Mononuclear cell (primary cell): ENCODE measurements around the gene PLS1. TPM values are rescaled to one million over a fixed set of nuclear protein-coding genes. Genes with fewer than 3 reads are reported as not detected.

Source experiments
- H3K27me3 ChIP-seq: 2 replicates; pipeline ENCODE4 v1.6.0; 2011; ENCODE audit warnings: low read length, control low read depth; ENCODE audit not compliant: insufficient read depth
- H3K4me1 ChIP-seq: 2 replicates; pipeline ENCODE4 v1.5.1; 2011; ENCODE audit warnings: mild to moderate bottlenecking, low read length, control low read depth; ENCODE audit not compliant: insufficient read depth
- H3K4me3 ChIP-seq: 2 replicates; pipeline ENCODE4 v1.5.1; 2011; ENCODE audit warnings: mild to moderate bottlenecking, low read length, moderate library complexity
- H3K9me3 ChIP-seq: 2 replicates; pipeline ENCODE4 v1.5.1; 2011; ENCODE audit warnings: low read depth, mild to moderate bottlenecking, control low read depth, low read length
- total RNA-seq: library from RNA; depleted of rRNA; stranded (reverse); fragments of >200 nt; gene quantifications from one replicate; pipeline ENCODE4 v1.2.3, GENCODE V29; 2012

The PLS1 gene
- total RNA-seq, 1 donor, result 1.2 TPM

DNA sequence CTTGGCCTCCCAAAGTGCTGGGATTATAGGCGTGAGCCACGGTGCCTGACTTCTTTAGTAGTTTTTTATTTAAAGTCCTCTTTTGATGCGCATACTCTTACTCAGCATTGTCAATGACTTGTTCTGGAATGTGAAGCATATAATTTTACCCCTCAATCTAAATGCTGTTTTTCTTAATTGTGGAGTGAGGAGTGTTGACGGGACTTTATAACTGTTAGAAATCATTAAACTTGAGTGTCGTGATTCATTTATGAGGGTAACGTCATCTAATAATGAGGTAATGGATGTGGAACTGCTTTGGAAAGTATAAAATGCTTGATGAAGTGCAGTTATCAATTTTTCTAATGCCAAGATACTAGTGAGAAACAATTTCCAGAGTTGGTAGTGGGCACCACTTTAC, 48.3 kb downstream of the PLS1 start:
- Histone ChIP-seq H3K4me3 (no peak overlapping the region), H3K4me1 (no peaks in the 10 kb centered on the region), H3K9me3 (no peaks in the 10 kb centered on the region), H3K27me3 (no peaks in the 10 kb centered on the region)

DNA sequence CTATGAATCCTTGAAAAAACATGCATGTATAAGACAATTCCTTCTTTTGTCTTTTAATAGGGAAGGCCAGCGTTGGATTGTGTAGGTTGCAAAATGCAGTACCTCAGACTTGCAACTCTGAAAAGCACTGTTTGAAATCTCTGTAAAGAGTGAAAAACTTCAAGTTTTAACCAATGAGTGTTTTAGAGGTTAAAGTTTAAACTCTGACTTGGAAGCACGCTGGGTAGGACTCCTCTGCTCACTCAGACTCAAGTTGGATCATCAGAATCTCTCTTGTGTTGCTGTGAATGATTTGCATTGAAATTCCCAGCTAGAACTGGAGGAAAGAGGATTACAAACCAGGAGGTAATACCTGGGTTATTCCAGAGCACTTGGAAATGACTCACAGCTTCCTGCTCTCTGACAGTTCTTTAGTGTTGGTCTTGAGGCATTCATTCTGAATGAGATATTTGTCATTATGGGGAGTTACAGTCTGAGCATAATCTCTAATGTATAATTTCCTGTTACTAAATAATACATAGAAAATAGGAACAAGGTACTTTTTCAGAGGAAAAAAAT, 49.1 kb downstream of the PLS1 start:
- Histone ChIP-seq H3K4me1 (no peaks in the 10 kb centered on the region), H3K27me3 (no peaks in the 10 kb centered on the region), H3K4me3 (no peak overlapping the region), H3K9me3 (no peaks in the 10 kb centered on the region)

GRCh38 chr3:142646020-142646785, 50.0 kb downstream of the PLS1 start:
- no peaks in the 10 kb centered on the region for H3K27me3 ChIP-seq
- H3K4me1 ChIP-seq, result no peaks in the 10 kb centered on the region
- no peak overlapping the region for H3K4me3 ChIP-seq
- no peaks in the 10 kb centered on the region for H3K9me3 ChIP-seq

GRCh38 chr3:142647856-142648255, 51.7 kb downstream of the PLS1 start:
- no peaks in the 10 kb centered on the region for H3K9me3 ChIP-seq
- no peaks in the 10 kb centered on the region for H3K27me3 ChIP-seq
- no peaks in the 10 kb centered on the region for H3K4me1 ChIP-seq
- H3K4me3 ChIP-seq, result no peak overlapping the region

- no peak overlapping the region for H3K4me3 ChIP-seq
- H3K27me3 ChIP-seq, result no peaks in the 10 kb centered on the region
- no peaks in the 10 kb centered on the region for H3K9me3 ChIP-seq
Observed at GRCh38 chr3:142648950-142649349, 52.8 kb downstream of the PLS1 start.

DNA sequence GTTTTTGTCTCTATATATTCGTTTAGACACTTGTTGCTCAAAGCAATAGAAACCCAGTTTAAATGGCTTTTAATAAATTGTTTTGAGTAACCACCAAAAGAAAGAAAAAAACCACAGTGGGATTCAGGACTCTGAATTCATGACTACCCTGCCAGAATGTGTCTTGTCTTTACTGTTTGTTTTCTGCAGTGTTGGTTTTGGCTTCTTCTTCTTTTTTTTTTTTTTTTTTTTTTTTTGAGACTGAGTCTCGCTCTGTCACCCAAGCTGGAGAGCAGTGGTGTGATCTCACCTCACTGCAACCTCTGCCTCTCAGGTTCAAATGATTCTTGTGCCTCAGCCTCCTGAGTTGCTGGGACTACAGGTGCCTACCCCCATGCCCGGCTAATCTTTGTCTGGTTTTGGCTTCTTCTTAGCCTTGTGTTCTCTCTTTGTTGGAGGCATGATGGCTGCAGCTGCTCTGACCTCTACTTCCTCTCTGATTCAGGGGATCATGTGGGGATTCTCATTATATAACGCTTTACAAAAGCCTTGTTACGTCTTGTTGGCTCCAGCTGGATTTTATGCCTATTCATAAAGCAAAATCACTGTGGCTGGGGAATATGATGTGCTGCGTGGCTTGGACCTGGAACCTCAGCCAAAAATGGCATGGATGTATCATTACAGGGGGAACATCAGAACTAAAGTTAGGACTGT, 54.0 kb downstream of the PLS1 start:
- H3K4me1 ChIP-seq, result no peaks in the 10 kb centered on the region
- no peak overlapping the region for H3K4me3 ChIP-seq
- no peaks in the 10 kb centered on the region for H3K9me3 ChIP-seq
- no peaks in the 10 kb centered on the region for H3K27me3 ChIP-seq

More at GRCh38 chr3:142648950-142649349, 52.8 kb downstream of the PLS1 start:
- no peaks in the 10 kb centered on the region for H3K4me1 ChIP-seq

GRCh38 chr3:142651711-142652110, 55.5 kb downstream of the PLS1 start:
- Histone ChIP-seq H3K9me3 (no peaks in the 10 kb centered on the region), H3K27me3 (no peaks in the 10 kb centered on the region), H3K4me3 (no peak overlapping the region), H3K4me1 (no peaks in the 10 kb centered on the region)

DNA sequence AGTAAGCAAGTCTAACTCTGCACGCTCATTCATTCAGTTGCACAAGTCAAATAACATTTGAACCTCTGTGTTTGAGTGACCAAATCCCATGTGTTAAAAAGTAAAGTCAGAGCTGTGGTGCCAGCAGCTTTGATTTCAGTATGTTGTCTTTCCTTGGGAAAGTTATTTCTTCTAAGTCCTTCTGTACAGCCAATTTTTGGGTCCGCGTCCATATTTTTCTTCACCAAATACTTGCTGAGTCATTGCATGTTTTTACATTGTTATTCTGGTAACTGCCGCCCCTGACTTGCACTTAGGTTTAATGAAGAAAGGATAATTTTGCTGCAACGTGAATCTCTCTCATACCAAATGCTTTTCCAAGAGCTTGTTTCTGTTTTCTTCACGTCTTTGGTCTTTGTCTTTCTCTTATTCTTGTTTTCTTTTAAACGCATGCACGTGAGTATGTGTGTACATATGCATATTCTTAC, 56.7 kb downstream of the PLS1 start:
- no peaks in the 10 kb centered on the region for H3K4me1 ChIP-seq
- H3K9me3 ChIP-seq, result no peaks in the 10 kb centered on the region
- H3K4me3 ChIP-seq, result no peak overlapping the region
- H3K27me3 ChIP-seq, result no peaks in the 10 kb centered on the region

DNA sequence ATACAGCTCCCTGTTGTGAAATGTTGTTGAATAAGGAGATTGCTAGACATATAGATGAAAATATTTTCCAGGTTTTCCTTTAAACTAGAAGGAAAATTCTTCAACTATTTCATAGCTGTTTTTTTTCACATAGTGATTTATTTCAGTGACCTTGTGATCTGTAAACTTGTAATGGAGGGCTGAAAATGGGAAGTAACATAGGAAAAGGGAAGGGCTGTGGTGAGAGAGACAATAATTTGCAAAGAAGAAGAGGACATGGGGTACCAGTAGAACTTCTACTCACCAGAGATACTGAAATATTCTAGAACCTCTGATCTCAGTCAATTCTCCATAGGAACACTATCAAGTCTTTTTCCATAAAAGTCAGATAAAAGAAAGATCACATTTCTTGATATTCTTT, 60.4 kb downstream of the PLS1 start:
- Histone ChIP-seq H3K27me3 (no peaks in the 10 kb centered on the region), H3K4me3 (no peak overlapping the region), H3K4me1 (no peaks in the 10 kb centered on the region), H3K9me3 (no peaks in the 10 kb centered on the region)

DNA sequence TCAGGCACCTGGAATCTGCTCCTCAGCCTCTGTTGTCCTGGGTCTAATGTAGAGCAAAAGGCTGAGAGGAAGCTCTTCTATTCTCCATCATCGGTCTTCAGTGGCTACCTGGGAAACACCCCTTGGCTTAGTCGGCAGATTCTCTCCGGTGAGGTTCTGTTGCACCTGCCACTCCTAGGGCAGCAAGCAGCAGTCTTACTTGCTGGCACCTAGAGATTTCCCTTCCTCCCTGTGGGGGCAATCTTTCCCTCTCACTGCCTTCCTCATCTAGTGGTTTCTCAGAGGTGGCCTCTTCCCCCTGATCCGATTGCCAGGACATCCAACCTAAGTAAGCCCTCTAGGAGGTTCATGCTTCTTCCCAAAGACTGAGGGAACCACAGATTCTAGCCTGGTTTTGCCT, 60.8 kb downstream of the PLS1 start:
- H3K4me1 ChIP-seq, result no peaks in the 10 kb centered on the region
- H3K27me3 ChIP-seq, result no peaks in the 10 kb centered on the region
- no peak overlapping the region for H3K4me3 ChIP-seq
- no peaks in the 10 kb centered on the region for H3K9me3 ChIP-seq

DNA sequence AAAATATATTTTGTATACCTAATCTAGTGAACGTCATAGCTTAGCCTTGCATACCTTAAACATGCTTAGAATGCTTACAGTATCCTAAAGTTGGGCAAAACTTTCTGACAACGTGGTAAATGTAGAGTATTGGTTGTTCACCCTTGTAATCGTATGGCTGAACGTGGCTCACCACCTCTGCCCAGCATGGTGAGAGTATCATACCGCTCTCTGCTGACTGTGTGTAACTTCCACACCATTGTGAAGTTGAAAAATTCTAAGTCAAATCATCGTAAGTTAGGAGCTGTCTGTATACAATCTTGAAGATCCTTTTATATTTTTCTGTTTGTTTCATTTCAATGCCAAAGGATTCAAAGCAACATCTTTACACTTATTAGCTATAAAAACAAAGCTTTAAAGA, 64.2 kb downstream of the PLS1 start:
- Histone ChIP-seq H3K27me3 (no peaks in the 10 kb centered on the region), H3K4me3 (no peak overlapping the region), H3K4me1 (no peaks in the 10 kb centered on the region), H3K9me3 (no peaks in the 10 kb centered on the region)

GRCh38 chr3:142660893-142661292, 64.7 kb downstream of the PLS1 start:
- no peaks in the 10 kb centered on the region for H3K4me1 ChIP-seq

GRCh38 chr3:142663865-142664264, 67.7 kb downstream of the PLS1 start:
- Histone ChIP-seq H3K4me1 (no peaks in the 10 kb centered on the region), H3K4me3 (no peak overlapping the region), H3K9me3 (no peaks in the 10 kb centered on the region)

More at GRCh38 chr3:142660893-142661292, 64.7 kb downstream of the PLS1 start:
- H3K4me3 ChIP-seq, result no peak overlapping the region
- no peaks in the 10 kb centered on the region for H3K9me3 ChIP-seq
- no peaks in the 10 kb centered on the region for H3K27me3 ChIP-seq

DNA sequence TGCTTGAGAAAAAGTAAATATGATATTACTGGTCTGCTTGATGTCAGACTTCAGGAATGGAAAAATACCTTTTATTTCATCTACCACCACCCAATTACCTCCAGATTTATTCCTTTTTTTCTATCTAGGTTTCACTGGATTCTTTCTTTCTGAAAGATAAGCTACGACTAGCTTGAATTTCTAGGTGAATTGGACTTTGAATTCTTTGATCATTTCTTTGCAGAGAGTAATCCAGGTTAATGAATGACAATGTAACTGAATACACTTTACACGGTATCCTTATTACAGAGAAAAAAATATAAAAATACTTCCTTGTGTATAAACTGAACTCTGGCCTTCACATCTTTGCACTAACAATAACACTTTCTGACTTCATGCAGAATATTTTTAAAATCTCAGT, 68.1 kb downstream of the PLS1 start:
- Histone ChIP-seq H3K4me1 (no peaks in the 10 kb centered on the region), H3K27me3 (no peaks in the 10 kb centered on the region), H3K4me3 (no peak overlapping the region), H3K9me3 (no peaks in the 10 kb centered on the region)

More at GRCh38 chr3:142663865-142664264, 67.7 kb downstream of the PLS1 start:
- H3K27me3 ChIP-seq, result no peaks in the 10 kb centered on the region

GRCh38 chr3:142664819-142665218, 68.6 kb downstream of the PLS1 start:
- no peaks in the 10 kb centered on the region for H3K4me1 ChIP-seq
- H3K9me3 ChIP-seq, result no peaks in the 10 kb centered on the region
- no peaks in the 10 kb centered on the region for H3K27me3 ChIP-seq
- no peak overlapping the region for H3K4me3 ChIP-seq
